ENCODE results near the gene EFCAB12. TPM values are rescaled to one million over a fixed set of nuclear protein-coding genes. Genes with fewer than 3 reads are reported as not detected.

EFCAB12 gene
- total RNA-seq, 2 donors from 2014 or later: 0.82 to 0.93 TPM

DNA sequence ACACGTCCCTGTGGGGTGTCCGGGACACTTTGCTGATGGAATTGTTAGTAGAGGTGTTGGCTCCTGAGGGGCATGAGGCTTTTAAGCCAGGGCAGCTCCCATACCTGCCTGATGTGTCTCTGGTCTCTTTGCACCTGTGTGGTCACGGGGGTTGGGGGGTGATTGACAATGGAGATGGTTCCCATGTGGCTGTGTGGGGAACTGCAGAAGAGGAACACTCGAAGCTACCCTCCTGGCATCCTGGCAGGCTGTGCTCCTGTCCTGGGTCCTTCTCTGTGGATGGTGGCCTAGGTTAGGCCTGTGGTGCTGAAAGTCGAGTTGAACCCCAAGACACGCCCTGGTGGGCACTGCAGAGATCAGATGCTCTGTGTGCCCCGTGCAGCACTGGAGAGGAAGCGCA, 76.4 kb downstream of the EFCAB12 start:
- ATAC-seq (no peak), DNase-seq (ENCODE audit: low spot score in 2 of 2) (no peak)
- H3K27ac Mint-ChIP-seq: no peak overlapping the region
- H3K9me3 Mint-ChIP-seq: no peaks in the 10 kb centered on the region
- no peaks in the 10 kb centered on the region for H3K36me3 Mint-ChIP-seq

Other genes with a start within 250 kb of the EFCAB12 start
- gene CNBP, start 244.7 kb downstream of the EFCAB12 start, total RNA-seq: 100 to 1,000 TPM; 282 to 299 TPM
- gene COPG1, start 179.0 kb downstream of the EFCAB12 start, total RNA-seq: 100 to 1,000 TPM; 130 to 147 TPM
- 10 to 100 TPM; 58.5 to 78.7 TPM for gene HMCES, start 149.8 kb downstream of the EFCAB12 start, total RNA-seq
- gene MBD4, start 11.3 kb upstream of the EFCAB12 start, total RNA-seq: 10 to 100 TPM; 49.6 to 64.1 TPM
- 10 to 100 TPM; 29.5 to 39.8 TPM for gene IFT122, start 11.6 kb upstream of the EFCAB12 start, total RNA-seq
- gene RHO, start 100.0 kb upstream of the EFCAB12 start, total RNA-seq: not detected
- gene H1-8, start 114.5 kb upstream of the EFCAB12 start, total RNA-seq: not detected
- gene PLXND1, start 178.0 kb upstream of the EFCAB12 start, total RNA-seq: 1 to 10 TPM; 3.5 to 5.7 TPM

Data from activated naive CD4-positive, alpha-beta T cell treated with anti-CD3 and anti-CD28 coated beads, Interleukin-2, amount 50 U/mL, for 72 hours (primary cell).